Effector CD8-positive, alpha-beta T cell (primary cell): Measurements from ENCODE around the gene AMFR.

Experiments used
- DNase-seq: peaks from one replicate; lab custom pipeline; 2025; lab: John Stamatoyannopoulos, UW

Gene AMFR

GRCh38 chr16:56330476-56330875 is 94.9 kb downstream of the AMFR start:
- no peak for DNase-seq

DNA sequence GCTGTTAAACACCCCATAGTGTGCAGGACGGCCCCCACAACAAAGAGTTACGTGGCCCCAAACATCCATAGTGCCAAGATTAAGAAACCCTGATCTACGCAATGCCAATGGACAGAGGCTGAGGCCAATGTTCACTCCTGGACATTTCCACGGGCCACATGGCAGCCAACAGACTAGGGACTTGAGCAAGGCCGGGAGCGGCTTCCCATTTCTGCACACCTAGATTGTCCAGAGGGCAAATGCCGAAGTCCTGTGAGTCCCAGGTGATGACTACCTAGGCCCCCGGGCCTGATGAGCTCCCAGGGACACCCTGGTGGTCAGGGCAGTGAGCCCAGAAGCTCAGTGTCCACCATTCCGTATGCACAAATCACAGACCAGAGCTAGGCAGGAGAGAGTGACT is 95.5 kb downstream of the AMFR start:
- no peak for DNase-seq

DNA sequence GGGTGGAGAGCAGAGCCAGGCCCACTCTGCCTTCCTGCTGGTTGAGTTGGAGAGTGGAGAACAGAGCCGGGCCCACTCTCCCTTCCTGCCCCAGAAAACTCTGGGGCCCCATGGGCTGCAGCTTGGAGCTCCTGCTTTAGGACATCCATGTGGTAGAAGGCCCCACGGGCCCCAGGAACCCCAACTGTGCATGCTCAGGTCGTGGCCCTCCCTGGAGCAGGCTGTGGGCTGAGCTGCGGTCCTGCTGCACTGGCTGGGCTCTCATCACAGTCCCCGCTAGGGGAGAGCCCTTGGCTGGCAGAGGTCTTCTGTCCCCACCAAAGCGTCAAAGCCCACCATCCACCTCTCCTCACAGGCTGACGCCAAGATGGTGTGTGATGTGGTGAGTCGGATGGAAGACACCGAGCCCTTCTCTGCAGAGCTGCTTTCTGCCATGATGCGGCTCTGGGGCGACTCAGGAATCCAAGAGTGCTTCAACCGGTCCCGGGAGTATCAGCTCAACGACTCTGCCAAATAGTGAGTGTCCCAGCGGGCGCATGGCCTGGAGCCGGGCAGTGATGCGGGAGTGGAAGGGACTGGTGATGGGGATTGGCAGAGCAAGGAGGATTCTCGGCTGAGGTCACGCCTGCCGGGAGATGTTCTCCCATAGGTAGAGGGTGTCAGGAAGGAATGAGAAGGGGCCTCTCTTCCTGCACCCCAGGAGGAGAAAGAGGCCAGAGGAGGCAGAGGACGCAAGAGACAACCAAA is 96.9 kb downstream of the AMFR start:
- no peak for DNase-seq

DNA sequence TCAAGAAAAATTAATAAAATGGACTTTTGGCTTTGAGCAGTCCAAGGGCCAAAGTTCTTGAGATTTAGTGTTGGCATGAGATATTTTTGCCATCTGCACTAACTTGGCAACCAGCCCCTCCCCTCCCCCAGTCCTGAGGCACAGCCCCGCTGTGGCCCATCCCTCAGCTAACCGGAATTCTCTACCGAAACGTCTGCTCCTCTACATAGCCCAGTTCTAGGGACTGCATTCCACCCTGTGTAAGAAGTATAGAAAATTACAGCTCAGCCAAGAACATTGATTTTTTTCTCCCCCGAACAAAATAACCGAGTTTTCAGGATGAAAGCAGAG is 97.5 kb downstream of the AMFR start:
- DNase-seq: no peak

GRCh38 chr16:56327071-56327928 is 98.0 kb downstream of the AMFR start:
- no peak for DNase-seq

DNA sequence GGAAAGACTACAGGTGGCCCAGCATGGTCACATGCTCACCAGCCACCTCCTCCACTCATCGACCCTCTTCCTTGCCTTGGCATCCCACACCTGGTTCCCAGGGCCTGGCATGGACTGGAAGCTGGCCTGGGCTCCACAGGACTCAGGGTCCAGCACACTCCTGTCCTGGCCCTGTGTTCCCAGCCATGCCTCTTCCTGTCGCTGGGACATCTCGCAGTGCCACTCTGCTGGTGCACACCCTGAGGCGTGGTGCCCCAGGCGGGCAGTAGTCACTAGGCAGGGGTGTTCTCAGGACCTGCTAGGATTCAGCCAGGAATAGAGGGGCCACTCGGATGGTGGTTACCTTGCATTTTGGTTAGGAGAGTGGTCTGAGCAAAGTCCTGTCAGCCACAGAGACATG is 99.4 kb downstream of the AMFR start:
- DNase-seq: no peak

DNA sequence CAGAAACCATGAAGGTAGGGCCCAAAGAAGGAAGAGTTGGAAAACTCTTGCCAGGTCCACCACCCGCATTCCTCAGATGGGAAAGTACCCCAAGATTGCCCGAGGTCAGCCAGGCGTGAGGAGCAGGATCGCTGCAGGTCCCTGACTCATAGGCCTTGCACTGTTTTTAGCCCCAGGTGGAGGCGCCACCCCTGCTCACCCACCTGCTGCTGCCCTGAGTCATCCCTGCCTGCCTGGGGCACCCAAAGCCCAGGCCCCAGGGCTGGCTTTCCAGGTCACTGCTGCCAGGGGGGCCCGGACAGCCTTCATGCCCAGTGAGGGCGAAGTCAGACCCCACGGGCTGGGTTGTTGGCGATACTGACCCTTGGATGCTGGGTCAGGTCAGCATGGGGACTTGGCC is 100.9 kb downstream of the AMFR start:
- DNase-seq: no peak

- DNase-seq: no peak
These were observed 103.8 kb downstream of the AMFR start for GRCh38 chr16:56321571-56321970.

DNA sequence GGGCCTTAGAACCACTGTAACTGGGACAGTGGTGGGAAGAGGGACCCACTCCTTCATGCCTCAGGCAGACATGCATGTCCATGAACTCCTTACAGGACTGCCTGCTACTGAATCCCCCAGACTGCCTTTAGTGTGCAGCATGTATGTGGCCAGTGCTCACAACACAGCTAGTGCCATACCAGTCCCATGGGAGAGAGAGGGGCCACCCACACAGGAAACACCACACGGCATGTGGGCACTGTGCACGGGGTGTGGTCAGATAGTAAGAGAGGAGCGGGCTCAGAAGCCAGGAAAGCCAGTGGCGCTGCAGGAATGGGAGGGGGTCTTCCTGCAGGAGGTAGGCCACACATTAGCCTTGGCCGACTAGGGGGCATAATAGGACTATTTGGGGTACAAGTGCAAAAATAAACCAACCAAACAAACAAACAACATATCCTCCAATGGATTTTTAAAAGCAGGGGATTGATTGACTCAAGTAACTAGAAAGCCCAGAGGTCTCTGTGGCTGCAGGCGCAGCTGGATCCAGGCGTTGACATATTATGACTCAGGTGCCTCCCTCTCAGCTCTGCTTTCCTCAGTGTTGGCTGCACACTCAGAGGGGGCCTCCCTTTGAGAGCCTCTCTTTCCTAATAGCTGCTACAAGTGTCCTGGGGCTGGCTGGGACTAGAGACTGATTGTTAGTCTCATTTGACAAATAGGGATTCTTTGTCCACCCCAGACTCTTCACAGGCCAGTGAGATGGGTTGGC is 104.4 kb downstream of the AMFR start:
- DNase-seq: no peak

GRCh38 chr16:56320056-56320455 is 105.3 kb downstream of the AMFR start:
- DNase-seq: no peak

- DNase-seq: no peak
These were observed 106.0 kb downstream of the AMFR start for GRCh38 chr16:56319376-56319775.

DNA sequence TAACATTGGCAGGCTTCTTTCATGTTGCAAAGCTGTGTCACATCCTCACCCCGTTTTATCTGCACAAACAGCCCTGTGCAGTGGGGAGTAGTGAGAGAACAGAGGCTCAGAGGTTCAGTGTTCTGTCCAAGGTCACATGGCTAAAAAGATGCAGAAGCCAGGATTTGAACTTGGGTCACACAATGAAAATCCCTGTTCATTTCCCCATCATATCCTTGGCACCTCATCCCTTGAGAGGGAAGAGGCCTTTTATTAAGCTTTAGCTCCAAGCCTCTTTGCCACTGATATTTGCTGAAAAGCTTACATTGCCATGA is 106.6 kb downstream of the AMFR start:
- DNase-seq: no peak

GRCh38 chr16:56317998-56318826 is 107.1 kb downstream of the AMFR start:
- peak; percentile 54 for DNase-seq

DNA sequence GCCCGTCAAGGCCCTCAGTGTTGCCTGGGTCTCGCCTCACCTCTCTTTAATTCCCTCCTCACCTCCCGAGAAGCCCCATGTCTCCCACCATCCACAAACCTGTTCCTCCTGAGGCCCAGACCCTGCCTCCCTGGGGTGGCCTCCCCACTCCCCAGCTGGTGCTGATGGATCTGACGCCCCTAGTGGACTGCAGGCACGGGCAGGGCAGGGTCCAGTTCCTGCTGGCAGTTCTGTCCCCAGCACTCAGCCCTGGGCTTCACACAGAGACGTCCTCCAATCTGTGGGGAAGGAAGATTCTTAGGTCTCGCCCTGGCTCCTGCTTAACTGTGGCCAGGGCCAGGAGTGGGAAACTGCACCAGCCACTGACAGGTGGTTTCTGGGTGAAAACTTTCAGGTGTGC is 108.8 kb downstream of the AMFR start:
- DNase-seq: no peak

GRCh38 chr16:56315955-56316354 is 109.4 kb downstream of the AMFR start:
- DNase-seq: no peak

- DNase-seq: no peak
These were observed 111.0 kb downstream of the AMFR start for GRCh38 chr16:56314244-56314850.

GRCh38 chr16:56312556-56312955 is 112.8 kb downstream of the AMFR start:
- no peak for DNase-seq

DNA sequence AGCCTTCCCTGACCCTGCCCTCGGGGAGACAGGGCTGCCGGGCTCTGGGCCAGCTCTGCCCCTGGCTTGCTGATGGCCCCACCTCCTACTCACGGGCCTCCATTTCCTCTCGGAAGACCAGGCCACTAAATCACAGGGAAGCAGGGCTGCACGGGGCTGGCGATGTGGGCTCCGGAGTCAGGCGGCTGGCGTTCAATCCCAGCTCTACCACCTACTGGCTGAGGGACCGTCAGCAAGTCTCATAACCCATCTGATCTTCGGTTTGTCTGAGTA is 113.4 kb downstream of the AMFR start:
- no peak for DNase-seq
